GM18508 (cell line): ENCODE results near the gene EDC3.
"Not testable (repeated sequence)": the region's sequence is repeated elsewhere in the genome, so short reads cannot be mapped to it uniquely, and the experiment has no call there.

Source experiments
- ATAC-seq: cut with Tn5 transposase; IDR thresholded peaks from one replicate; pipeline ENCODE4 v1.9.1; 2021; ENCODE audit warnings: moderate number of reproducible peaks; ENCODE audit not compliant: insufficient read depth, unreplicated experiment

The EDC3 gene

GRCh38 chr15:74695597-74696397 lies at the start of gene EDC3:
TSS of gene EDC3 (minus strand) at chr15:74696024. CDS start at chr15:74675124, 20,900 bp downstream.
- no peak for ATAC-seq

- ATAC-seq, result no peak
Observed at GRCh38 chr15:74742422-74742821, 46.6 kb upstream of the EDC3 start.

- not testable (repeated sequence) for ATAC-seq
Observed at GRCh38 chr15:74738239-74738638, 42.4 kb upstream of the EDC3 start.

- ATAC-seq, result no peak
Observed at GRCh38 chr15:74735305-74735704, 39.5 kb upstream of the EDC3 start.

- no peak for ATAC-seq
Observed at GRCh38 chr15:74733269-74733668, 37.4 kb upstream of the EDC3 start.

- ATAC-seq, result no peak
Observed at GRCh38 chr15:74732846-74733245, 37.0 kb upstream of the EDC3 start.

- ATAC-seq, result no peak
Observed at GRCh38 chr15:74730619-74731316, 34.9 kb upstream of the EDC3 start.

GRCh38 chr15:74729372-74729771 lies 33.5 kb upstream of the EDC3 start:
- ATAC-seq, result not testable (repeated sequence)

- ATAC-seq, result not testable (repeated sequence)
Observed at GRCh38 chr15:74728699-74729098, 32.9 kb upstream of the EDC3 start.

- no peak for ATAC-seq
Observed at GRCh38 chr15:74727727-74728126, 31.9 kb upstream of the EDC3 start.

- no peak for ATAC-seq
Observed at GRCh38 chr15:74726774-74727164, 30.9 kb upstream of the EDC3 start.

GRCh38 chr15:74725845-74726773 lies 30.3 kb upstream of the EDC3 start:
- no peak for ATAC-seq

GRCh38 chr15:74725225-74725774 lies 29.5 kb upstream of the EDC3 start, which contains the start of gene CYP1A1:
TSS of gene CYP1A1 (minus strand) at chr15:74725528. CDS start at chr15:74723097, 2,431 bp downstream.
- no peak for ATAC-seq

GRCh38 chr15:74724570-74725224 lies 28.9 kb upstream of the EDC3 start:
- no peak for ATAC-seq

- no peak for ATAC-seq
Observed at GRCh38 chr15:74723754-74724334, 28.0 kb upstream of the EDC3 start.

- ATAC-seq, result no peak
Observed at GRCh38 chr15:74723187-74723586, 27.4 kb upstream of the EDC3 start.

GRCh38 chr15:74722591-74722990 lies 26.8 kb upstream of the EDC3 start:
- no peak for ATAC-seq

- ATAC-seq, result no peak
Observed at GRCh38 chr15:74716651-74717050, 20.8 kb upstream of the EDC3 start.

- ATAC-seq, result no peak
Observed at GRCh38 chr15:74712311-74712710, 16.5 kb upstream of the EDC3 start.
